Stimulated activated CD4-positive, alpha-beta T cell treated with anti-CD3 and anti-CD28 coated beads, TNF-alpha, amount 100 ng/mL, for 1 hour (primary cell): ENCODE measurements around the gene PWP2.
"Not testable (repeated sequence)": the region's sequence is repeated elsewhere in the genome, so short reads cannot be mapped to it uniquely, and the experiment has no call there.

ENCODE experiments used
- DNase-seq, 3 donors: peaks; one replicate each; pipeline ENCODE4 v3.0.0-alpha.2; 2020; ENCODE audit warnings: low read depth in 3 of 3, low spot score in 1 of 3

Gene PWP2

GRCh38 chr21:44133715-44134057, 26.5 kb downstream of the PWP2 start:
- DNase-seq: not testable (repeated sequence)

DNA sequence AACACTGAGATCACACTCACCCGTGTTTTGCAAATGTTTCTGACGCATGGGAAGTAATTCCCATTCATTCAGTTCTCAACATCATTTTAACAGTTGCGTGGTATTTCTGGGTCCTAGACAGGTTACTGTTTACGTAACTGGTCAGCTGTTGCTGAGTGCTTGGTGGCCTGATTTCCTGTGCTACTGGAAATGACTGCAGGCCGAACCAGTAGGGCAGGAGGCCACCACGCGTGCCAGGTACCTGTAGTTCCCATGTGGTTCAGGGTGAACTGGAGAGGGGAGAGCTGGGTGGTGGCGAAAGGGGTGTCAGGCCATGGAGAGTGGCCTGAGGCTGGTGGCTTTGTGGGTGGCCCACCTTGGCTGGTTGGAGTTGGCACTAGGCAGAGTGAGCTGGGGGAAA, 27.5 kb downstream of the PWP2 start:
- not testable (repeated sequence) for DNase-seq

DNA sequence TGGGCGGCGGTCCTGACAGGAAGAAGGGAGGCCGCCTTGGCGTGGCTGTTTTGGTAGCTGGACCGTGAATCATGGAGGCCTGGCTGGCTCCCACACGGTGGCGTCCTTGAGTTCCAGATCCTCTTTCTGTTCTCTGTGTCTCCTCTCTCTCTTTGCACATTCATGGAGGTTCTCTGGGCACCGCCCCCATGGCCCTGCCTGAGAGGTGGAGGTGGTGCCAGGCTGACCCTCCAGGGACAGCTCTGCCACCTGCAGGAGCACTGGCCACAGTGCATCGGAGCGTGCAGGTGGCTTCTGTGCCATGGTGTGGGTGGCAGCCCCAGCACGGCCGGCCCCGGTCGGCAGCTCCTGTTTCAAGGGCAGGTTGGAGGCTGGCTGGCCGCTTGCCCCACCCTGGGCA, 30.8 kb downstream of the PWP2 start:
- DNase-seq: not testable (repeated sequence)

DNA sequence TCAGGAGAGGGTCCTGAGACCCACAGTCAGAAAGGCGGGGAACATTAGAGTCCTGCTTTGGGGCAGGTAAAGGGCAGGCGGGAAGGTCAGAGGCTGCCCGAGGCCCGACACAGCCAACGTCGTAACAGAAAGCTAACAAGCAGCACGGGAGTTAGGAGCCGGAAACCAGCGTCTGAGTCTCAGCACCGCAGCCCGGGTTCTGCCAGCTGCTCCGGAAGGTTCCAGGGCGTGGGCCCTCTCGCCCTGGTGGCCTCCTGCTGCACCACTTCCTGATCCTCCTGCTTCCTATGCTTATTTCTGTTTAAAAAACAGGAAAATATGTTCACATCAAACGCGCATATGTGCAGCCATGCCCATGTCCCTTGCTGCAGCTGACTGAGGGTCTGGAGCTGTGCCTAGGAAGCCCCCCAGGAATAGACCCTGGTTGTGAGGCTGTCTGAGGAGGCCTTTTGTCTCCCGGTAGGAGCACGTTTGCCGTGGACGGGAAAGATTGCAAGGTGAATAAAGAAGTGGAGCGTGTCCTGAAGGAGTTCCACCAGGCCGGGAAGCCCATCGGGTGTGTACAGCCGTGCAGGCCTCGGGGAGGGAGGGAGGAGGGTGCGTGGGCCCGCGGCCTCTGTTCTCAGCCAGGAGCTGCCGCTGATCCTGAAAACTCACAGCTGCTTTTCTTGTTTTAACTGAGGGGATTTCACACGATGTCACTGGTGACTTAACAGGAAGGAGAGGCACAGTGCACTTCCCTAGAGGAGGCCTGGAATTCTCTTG, 32.8 kb downstream of the PWP2 start:
- not testable (repeated sequence) for DNase-seq

DNA sequence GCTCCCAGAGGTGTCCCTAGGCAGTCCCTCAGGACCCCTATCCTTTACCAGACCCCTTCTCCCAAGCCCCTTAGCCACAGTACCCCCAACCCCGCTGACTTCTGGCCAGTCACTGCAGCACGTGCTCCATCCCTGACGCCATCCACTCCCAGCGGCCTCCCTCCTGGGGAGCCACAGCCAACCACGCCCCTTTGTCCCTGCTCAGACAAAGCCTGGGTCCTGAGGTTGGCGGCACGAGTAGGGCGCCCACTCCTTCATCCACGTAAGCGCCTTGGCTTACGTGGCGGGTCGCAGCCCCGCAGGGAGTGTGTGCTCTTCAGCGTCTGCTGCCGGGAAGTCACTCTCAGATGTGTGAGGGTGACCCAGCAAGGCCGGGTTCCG, 33.3 kb downstream of the PWP2 start:
- not testable (repeated sequence) for DNase-seq

GRCh38 chr21:44142470-44142869, 35.3 kb downstream of the PWP2 start:
- not testable (repeated sequence) for DNase-seq

DNA sequence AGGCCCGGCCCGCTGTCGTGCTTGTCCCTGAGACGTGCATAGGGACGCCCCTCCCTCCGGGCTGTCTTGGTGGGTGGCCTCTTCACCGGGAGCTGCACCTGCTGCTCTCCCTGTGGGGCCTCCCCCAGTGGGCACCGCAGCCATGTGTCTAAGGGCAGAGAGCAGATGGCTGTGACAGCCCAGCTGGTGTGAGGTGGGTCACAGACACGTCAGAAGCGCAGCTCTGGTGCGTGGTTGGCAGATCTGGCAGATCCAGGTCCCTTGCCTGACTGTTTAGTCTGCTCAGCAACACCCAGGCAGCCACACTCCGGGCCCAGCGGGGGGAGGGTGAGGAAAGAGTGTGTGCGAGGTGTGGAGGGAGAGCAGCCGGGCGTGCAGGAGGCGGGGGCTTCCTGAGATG, 36.2 kb downstream of the PWP2 start:
- not testable (repeated sequence) for DNase-seq

- not testable (repeated sequence) for DNase-seq
Measured at GRCh38 chr21:44143996-44144395, 36.8 kb downstream of the PWP2 start.

- DNase-seq: not testable (repeated sequence)
Measured at GRCh38 chr21:44144784-44145602, 37.8 kb downstream of the PWP2 start.

GRCh38 chr21:44145616-44146015, 38.4 kb downstream of the PWP2 start:
- DNase-seq: not testable (repeated sequence)

DNA sequence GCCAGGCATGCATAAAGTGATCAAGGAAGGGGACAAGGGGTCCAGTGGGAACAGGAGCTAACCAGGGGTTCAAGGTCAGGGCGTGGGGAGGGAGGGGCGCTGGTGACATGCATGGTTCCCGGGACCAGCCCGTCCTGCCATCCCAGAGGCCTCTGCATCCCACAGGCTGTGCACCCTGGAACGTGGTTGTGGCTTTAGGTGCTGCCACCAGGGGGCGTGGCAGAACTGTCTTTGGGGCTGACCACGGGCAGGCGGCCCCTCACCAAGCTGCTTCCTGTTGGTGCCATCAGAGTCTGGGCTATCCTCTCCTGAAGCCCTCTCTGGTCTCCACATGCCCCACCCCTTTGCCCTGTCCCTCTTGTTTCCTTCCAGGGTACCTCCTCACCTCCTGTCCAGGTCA, 39.9 kb downstream of the PWP2 start:
- DNase-seq: not testable (repeated sequence)

- not testable (repeated sequence) for DNase-seq
Measured at GRCh38 chr21:44150255-44150654, 43.1 kb downstream of the PWP2 start.

DNA sequence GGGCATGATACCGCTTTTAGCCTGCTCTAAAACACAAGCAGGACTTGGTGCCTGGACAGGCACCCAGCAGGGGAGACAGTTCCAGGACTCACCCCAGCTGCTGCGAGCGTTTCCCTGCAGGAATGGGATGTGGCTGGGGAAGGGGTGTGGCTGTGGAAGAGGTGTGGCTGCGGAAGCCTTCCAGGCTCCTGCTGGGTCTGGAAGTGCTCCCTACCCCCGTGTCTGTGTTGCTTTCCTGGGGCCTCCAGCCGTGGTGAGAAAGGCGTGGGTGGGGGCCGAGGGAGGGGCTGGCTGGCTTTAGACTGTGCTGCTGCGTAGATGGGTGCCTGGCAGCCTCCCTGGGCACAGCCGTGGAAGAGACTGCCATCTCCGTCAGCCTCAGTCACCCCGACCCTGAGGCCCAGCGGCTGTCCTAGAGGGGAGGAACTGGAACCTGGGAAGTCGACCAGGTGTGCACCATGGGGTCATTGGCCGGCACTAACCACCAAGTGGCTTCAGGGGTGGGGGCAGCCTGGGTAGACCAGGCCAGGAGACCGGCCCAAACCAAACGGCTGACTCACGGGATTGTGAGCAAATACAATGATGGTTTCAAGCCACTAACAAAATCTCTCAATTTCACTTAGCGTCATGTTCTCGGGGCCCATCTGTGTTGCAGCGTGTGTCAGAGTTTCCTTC, 46.2 kb downstream of the PWP2 start:
- DNase-seq: not testable (repeated sequence)

GRCh38 chr21:44153889-44154228, 46.7 kb downstream of the PWP2 start:
- peak in 1 of 3 donors; percentile 25 for DNase-seq

- DNase-seq: not testable (repeated sequence)
Measured at GRCh38 chr21:44154816-44155230, 47.6 kb downstream of the PWP2 start.

- not testable (repeated sequence) for DNase-seq
Measured at GRCh38 chr21:44155231-44155993, 48.2 kb downstream of the PWP2 start.

DNA sequence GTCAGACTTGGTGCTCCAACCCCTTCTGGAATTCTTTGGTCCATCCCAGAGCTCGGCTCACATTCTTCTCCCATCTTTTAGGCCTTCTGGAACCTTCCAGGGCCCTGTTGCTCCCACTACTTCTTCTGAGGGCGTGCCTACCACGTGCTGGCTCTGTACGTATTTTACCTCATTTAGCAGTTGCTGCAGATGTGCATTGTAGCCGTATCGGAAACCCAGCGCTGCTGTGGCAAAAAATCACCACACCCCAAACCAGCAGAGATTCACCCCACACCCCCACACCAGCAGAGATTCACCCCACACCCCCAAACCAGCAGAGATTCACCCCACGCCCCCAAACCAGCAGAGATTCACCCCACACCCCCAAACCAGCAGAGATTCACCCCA, 48.8 kb downstream of the PWP2 start:
- not testable (repeated sequence) for DNase-seq

- DNase-seq: not testable (repeated sequence)
Measured at GRCh38 chr21:44157439-44158081, 50.4 kb downstream of the PWP2 start.

DNA sequence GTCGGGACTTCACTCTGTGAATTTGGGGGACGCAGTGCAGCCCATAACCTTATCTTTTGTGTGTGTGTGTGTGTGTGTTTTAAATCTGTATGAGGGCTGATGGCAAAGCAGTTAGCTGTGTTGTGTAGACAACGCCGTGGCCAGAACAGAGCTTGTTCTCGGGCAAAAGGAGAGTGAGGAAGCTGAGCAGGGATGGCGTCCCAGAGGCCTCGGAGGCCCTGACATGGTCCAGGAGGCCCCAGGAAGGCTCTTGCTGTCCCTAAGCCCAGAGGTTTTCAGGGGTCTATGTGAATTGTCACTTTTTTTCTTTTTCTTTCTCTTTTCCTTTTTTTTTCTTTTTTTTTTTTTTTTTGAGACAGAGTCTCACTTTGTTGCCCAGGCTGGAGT, 50.9 kb downstream of the PWP2 start:
- DNase-seq: not testable (repeated sequence)
